ENCODE measurements around the gene RABL2B.
"Not testable (repeated sequence)": the region's sequence is repeated elsewhere in the genome, so short reads cannot be mapped to it uniquely, and the experiment has no call there.

Gene RABL2B

GRCh38 chr22:50782253-50782652 lies 1.2 kb downstream of the RABL2B start:
- H2AFZ ChIP-seq (ENCODE audit: low read length); H3K4ac ChIP-seq (ENCODE audit: low read length); H2BK12ac ChIP-seq (ENCODE audit: low read length); H3K23ac ChIP-seq (ENCODE audit: low read depth, low read length, poor library complexity); H2BK5ac ChIP-seq (ENCODE audit: low read length); H3K18ac ChIP-seq (ENCODE audit: low read length); H3K27me3 ChIP-seq (ENCODE audit: control insufficient read depth in 3 of 3, insufficient read depth in 3 of 3, low read depth in 1 of 3, low read length in 3 of 3); H3K9ac ChIP-seq (ENCODE audit: low read depth, low read length, poor library complexity); H3K4me3 ChIP-seq (ENCODE audit: low read length in 2 of 2); H3K4me1 ChIP-seq (ENCODE audit: control insufficient read depth in 2 of 2, insufficient read depth in 1 of 2, low read depth in 1 of 2, low read length in 2 of 2); H4K8ac ChIP-seq (ENCODE audit: low read depth, low read length); H3K9me3 ChIP-seq (replicated peaks in 1 of 2; ENCODE audit: control insufficient read depth in 2 of 2, insufficient read depth in 1 of 2, low read depth in 1 of 2, low read length in 2 of 2); H2BK120ac ChIP-seq (ENCODE audit: low read depth, low read length); H4K91ac ChIP-seq (ENCODE audit: low read depth, low read length, poor library complexity); H3K36me3 ChIP-seq (replicated peaks in 1 of 2; ENCODE audit: control insufficient read depth in 2 of 2, insufficient read depth in 2 of 2, low read length in 2 of 2); H3K27ac ChIP-seq (replicated peaks; ENCODE audit: low read length); H2BK15ac ChIP-seq (ENCODE audit: low read length); H3K79me1 ChIP-seq (ENCODE audit: low read depth, low read length); DNase-seq (ENCODE audit: low spot score); H3K4me2 ChIP-seq (ENCODE audit: insufficient read depth, low read length, poor library complexity, severe bottlenecking); H2AK5ac ChIP-seq (ENCODE audit: low read depth, low read length); H3K14ac ChIP-seq (ENCODE audit: low read length): not testable (repeated sequence)
- WGBS, 2 donors (ENCODE audit: extremely low coverage in 2 of 2, insufficient read length in 2 of 2, insufficient replicate concordance in 1 of 2): no CpG with 5 or more reads among the region's 3 CpGs

- H2BK5ac ChIP-seq (ENCODE audit: low read length); H4K8ac ChIP-seq (ENCODE audit: low read depth, low read length); H3K18ac ChIP-seq (ENCODE audit: low read length); H2AK5ac ChIP-seq (ENCODE audit: low read depth, low read length); H2BK15ac ChIP-seq (ENCODE audit: low read length); H2BK120ac ChIP-seq (ENCODE audit: low read depth, low read length); H3K4ac ChIP-seq (ENCODE audit: low read length); H3K14ac ChIP-seq (ENCODE audit: low read length); H3K4me1 ChIP-seq (ENCODE audit: control insufficient read depth in 2 of 2, insufficient read depth in 1 of 2, low read depth in 1 of 2, low read length in 2 of 2); H4K91ac ChIP-seq (ENCODE audit: low read depth, low read length, poor library complexity); DNase-seq (ENCODE audit: low spot score); H2BK12ac ChIP-seq (ENCODE audit: low read length); H3K9ac ChIP-seq (ENCODE audit: low read depth, low read length, poor library complexity); H3K4me2 ChIP-seq (ENCODE audit: insufficient read depth, low read length, poor library complexity, severe bottlenecking); H3K79me1 ChIP-seq (ENCODE audit: low read depth, low read length); H3K27ac ChIP-seq (replicated peaks; ENCODE audit: low read length); H3K23ac ChIP-seq (ENCODE audit: low read depth, low read length, poor library complexity); H3K27me3 ChIP-seq (ENCODE audit: control insufficient read depth in 3 of 3, insufficient read depth in 3 of 3, low read depth in 1 of 3, low read length in 3 of 3); H3K9me3 ChIP-seq (replicated peaks in 1 of 2; ENCODE audit: control insufficient read depth in 2 of 2, insufficient read depth in 1 of 2, low read depth in 1 of 2, low read length in 2 of 2); H3K4me3 ChIP-seq (ENCODE audit: low read length in 2 of 2); H2AFZ ChIP-seq (ENCODE audit: low read length): not testable (repeated sequence)
- no CpG with 5 or more reads among the region's 4 CpGs for WGBS, 2 donors (ENCODE audit: extremely low coverage in 2 of 2, insufficient read length in 2 of 2, insufficient replicate concordance in 1 of 2)
- peaks cover 0 to 14% of the 10 kb centered on the region in 2 donors for H3K36me3 ChIP-seq (replicated peaks in 1 of 2; ENCODE audit: control insufficient read depth in 2 of 2, insufficient read depth in 2 of 2, low read length in 2 of 2)
Observed at GRCh38 chr22:50780244-50780643, 3.2 kb downstream of the RABL2B start.

GRCh38 chr22:50777631-50778030 lies 5.8 kb downstream of the RABL2B start:
- peaks cover 0 to 14% of the 10 kb centered on the region in 2 donors for H3K36me3 ChIP-seq (replicated peaks in 1 of 2; ENCODE audit: control insufficient read depth in 2 of 2, insufficient read depth in 2 of 2, low read length in 2 of 2)
- not testable (repeated sequence) for H3K9me3 ChIP-seq (replicated peaks in 1 of 2; ENCODE audit: control insufficient read depth in 2 of 2, insufficient read depth in 1 of 2, low read depth in 1 of 2, low read length in 2 of 2); H3K4me2 ChIP-seq (ENCODE audit: insufficient read depth, low read length, poor library complexity, severe bottlenecking); H4K8ac ChIP-seq (ENCODE audit: low read depth, low read length); H2BK15ac ChIP-seq (ENCODE audit: low read length); H4K91ac ChIP-seq (ENCODE audit: low read depth, low read length, poor library complexity); H3K9ac ChIP-seq (ENCODE audit: low read depth, low read length, poor library complexity); H3K4ac ChIP-seq (ENCODE audit: low read length); H3K27me3 ChIP-seq (ENCODE audit: control insufficient read depth in 3 of 3, insufficient read depth in 3 of 3, low read depth in 1 of 3, low read length in 3 of 3); H3K79me1 ChIP-seq (ENCODE audit: low read depth, low read length); H3K4me1 ChIP-seq (ENCODE audit: control insufficient read depth in 2 of 2, insufficient read depth in 1 of 2, low read depth in 1 of 2, low read length in 2 of 2); H2AFZ ChIP-seq (ENCODE audit: low read length); H2BK12ac ChIP-seq (ENCODE audit: low read length); H3K14ac ChIP-seq (ENCODE audit: low read length); H3K4me3 ChIP-seq (ENCODE audit: low read length in 2 of 2); H3K27ac ChIP-seq (replicated peaks; ENCODE audit: low read length); H2BK5ac ChIP-seq (ENCODE audit: low read length); H2AK5ac ChIP-seq (ENCODE audit: low read depth, low read length); H2BK120ac ChIP-seq (ENCODE audit: low read depth, low read length); H3K18ac ChIP-seq (ENCODE audit: low read length); H3K23ac ChIP-seq (ENCODE audit: low read depth, low read length, poor library complexity); DNase-seq (ENCODE audit: low spot score)
- WGBS, 2 donors (ENCODE audit: extremely low coverage in 2 of 2, insufficient read length in 2 of 2, insufficient replicate concordance in 1 of 2): no CpG with 5 or more reads among the region's 5 CpGs

- not testable (repeated sequence) for H3K9me3 ChIP-seq (replicated peaks in 1 of 2; ENCODE audit: control insufficient read depth in 2 of 2, insufficient read depth in 1 of 2, low read depth in 1 of 2, low read length in 2 of 2); H3K9ac ChIP-seq (ENCODE audit: low read depth, low read length, poor library complexity); H3K79me1 ChIP-seq (ENCODE audit: low read depth, low read length); H3K4me2 ChIP-seq (ENCODE audit: insufficient read depth, low read length, poor library complexity, severe bottlenecking); H3K23ac ChIP-seq (ENCODE audit: low read depth, low read length, poor library complexity); H3K18ac ChIP-seq (ENCODE audit: low read length); H2BK12ac ChIP-seq (ENCODE audit: low read length); H2AK5ac ChIP-seq (ENCODE audit: low read depth, low read length); H4K91ac ChIP-seq (ENCODE audit: low read depth, low read length, poor library complexity); H3K4me1 ChIP-seq (ENCODE audit: control insufficient read depth in 2 of 2, insufficient read depth in 1 of 2, low read depth in 1 of 2, low read length in 2 of 2); H3K4ac ChIP-seq (ENCODE audit: low read length); H4K8ac ChIP-seq (ENCODE audit: low read depth, low read length); H3K36me3 ChIP-seq (replicated peaks in 1 of 2; ENCODE audit: control insufficient read depth in 2 of 2, insufficient read depth in 2 of 2, low read length in 2 of 2); H2BK5ac ChIP-seq (ENCODE audit: low read length); H2AFZ ChIP-seq (ENCODE audit: low read length); H3K14ac ChIP-seq (ENCODE audit: low read length); H2BK15ac ChIP-seq (ENCODE audit: low read length); H3K27ac ChIP-seq (replicated peaks; ENCODE audit: low read length); H2BK120ac ChIP-seq (ENCODE audit: low read depth, low read length); H3K27me3 ChIP-seq (ENCODE audit: control insufficient read depth in 3 of 3, insufficient read depth in 3 of 3, low read depth in 1 of 3, low read length in 3 of 3); H3K4me3 ChIP-seq (ENCODE audit: low read length in 2 of 2)
- WGBS, 2 donors (ENCODE audit: extremely low coverage in 2 of 2, insufficient read length in 2 of 2, insufficient replicate concordance in 1 of 2): no CpG with 5 or more reads among the region's 12 CpGs
- peak; percentile 78 for DNase-seq (ENCODE audit: low spot score)
Observed at GRCh38 chr22:50775132-50775531, 8.3 kb downstream of the RABL2B start.

Data from neuronal stem cell (in vitro differentiated cells).